HepG2 (cell line): ENCODE results near the gene SOBP. TPM values are rescaled to one million over a fixed set of nuclear protein-coding genes. Genes with fewer than 3 reads are reported as not detected.

Experiments
- ATAC-seq: fragments of 200-7000 bp; cut with Tn5 transposase; 3 replicates; pipeline ENCODE4 v1.9.1; 2020; ENCODE audit warnings: mild to moderate bottlenecking, moderate library complexity
- BruUV-seq: library from RNA; stranded (reverse); fragments of 400-500 nt; replicated peaks from 2 replicates; lab custom pipeline; 2021; lab: Mats Ljungman, UMichigan
- CTCF ChIA-PET: fragments of 300-600 bp; formaldehyde crosslinking; extraction: SDS; loops from one replicate; lab custom pipeline; 2021; ENCODE audit warnings: low total read pairs, inconsistent platforms, low intra/inter-chr PET ratio; lab: Yijun Ruan, JAX
- POLR2A ChIA-PET: fragments of 350-600 bp; sonication (Branson Sonifier 250); formaldehyde crosslinking; loops from one replicate; lab custom pipeline; 2020; ENCODE audit warnings: antibody characterized with exemption, inconsistent platforms; lab: Yijun Ruan, JAX
- DNase-seq: peaks from one replicate; pipeline ENCODE4 v3.0.0-alpha.2; 2015; ENCODE audit warnings: low spot score
- FAIRE-seq: peaks from 3 replicates; lab custom pipeline; 2011; peaks lifted over from hg19 to GRCh38; lab: Jason Lieb, UNC
- H2AFZ ChIP-seq: one replicate; pipeline ENCODE4 v1.6.1; 2011; ENCODE audit warnings: low read length, inconsistent platforms
- H3K27ac ChIP-seq: fragments of 300-600 bp; 3 replicates; pipeline ENCODE4 v1.8.0; 2011; ENCODE audit warnings: mixed run types, mild to moderate bottlenecking, mixed read lengths, low read length, inconsistent platforms; ENCODE audit not compliant: insufficient read depth; ENCODE audit errors: extremely low read length
- H3K27me3 ChIP-seq, 2 experiments: fragments of 200-600 bp in 1 of 2; 2 replicates in 1 of 2; 3 replicates in 1 of 2; pipeline versions ENCODE4 v1.6.0 to v1.8.0; 2011; ENCODE audit warnings: low read length in 2 of 2, mild to moderate bottlenecking in 2 of 2, moderate library complexity in 2 of 2, inconsistent platforms in 1 of 2; ENCODE audit not compliant: insufficient read depth in 2 of 2, control insufficient read depth in 1 of 2
- H3K36me3 ChIP-seq, 2 experiments: fragments of 200-600 bp in 1 of 2; replicated peaks in 1 of 2; 2 replicates in 1 of 2; 3 replicates in 1 of 2; pipeline versions ENCODE4 v1.5.1 to v1.8.0; 2011; ENCODE audit warnings: low read length in 2 of 2, inconsistent platforms in 1 of 2; ENCODE audit not compliant: insufficient read depth in 2 of 2, control insufficient read depth in 1 of 2
- H3K4me1 ChIP-seq: 2 replicates; pipeline ENCODE4 v1.5.1; 2012; ENCODE audit warnings: low read length, inconsistent platforms; ENCODE audit not compliant: insufficient read depth
- H3K4me2 ChIP-seq: 2 replicates; pipeline ENCODE4 v1.6.0; 2011; ENCODE audit warnings: low read depth, low read length, inconsistent platforms
- H3K4me3 ChIP-seq, 3 experiments: fragments of 200-600 bp in 1 of 3; sonication (generic), shearing (Covaris generic) in 1 of 3; replicated peaks in 1 of 3; 2 replicates each; pipeline ENCODE4 v1.5.1; 2011 to 2016; ENCODE audit warnings: low read length in 3 of 3, inconsistent platforms in 2 of 3, low read depth in 2 of 3, mild to moderate bottlenecking in 2 of 3, control low read depth in 1 of 3, mixed read lengths in 1 of 3; ENCODE audit not compliant: insufficient read depth in 1 of 3
- H3K79me2 ChIP-seq: one replicate; pipeline ENCODE4 v1.6.1; 2011; ENCODE audit warnings: low read length, inconsistent platforms; ENCODE audit not compliant: insufficient read depth
- H3K9ac ChIP-seq: 2 replicates; pipeline ENCODE4 v1.6.0; 2011; ENCODE audit warnings: mild to moderate bottlenecking, low read depth, low read length, inconsistent platforms; ENCODE audit not compliant: insufficient read depth
- H3K9me3 ChIP-seq: 2 replicates; pipeline ENCODE4 v1.5.1; 2012; ENCODE audit warnings: mild to moderate bottlenecking, low read length
- H4K20me1 ChIP-seq: 2 replicates; pipeline ENCODE4 v1.6.0; 2011; ENCODE audit warnings: inconsistent platforms, mild to moderate bottlenecking, low read length, moderate library complexity; ENCODE audit not compliant: insufficient read depth
- ETV5 ChIP-seq: IDR thresholded peaks from 2 replicates; pipeline ENCODE4 v1.6.1; 2018; ENCODE audit warnings: missing biosample characterization, missing genetic modification reagents, inconsistent platforms, borderline replicate concordance
- GFI1 ChIP-seq: sonication (generic); formaldehyde crosslinking; IDR thresholded peaks from 2 replicates; pipeline ENCODE4 v1.5.0; 2020; ENCODE audit warnings: missing genetic modification reagents, mild to moderate bottlenecking, borderline replicate concordance
- HNRNPL ChIP-seq: fragments of 200-400 bp; formaldehyde crosslinking; IDR thresholded peaks from 2 replicates; pipeline ENCODE4 v1.6.1; 2017; ENCODE audit warnings: mild to moderate bottlenecking, low read depth, low read length
- HOXD1 ChIP-seq: sonication (generic); formaldehyde crosslinking; IDR thresholded peaks from 2 replicates; pipeline ENCODE4 v1.5.0; 2020; ENCODE audit warnings: missing genetic modification reagents
- NFE2 ChIP-seq: sonication (generic); formaldehyde crosslinking; IDR thresholded peaks from 2 replicates; pipeline ENCODE4 v1.4.0; 2020; ENCODE audit warnings: missing genetic modification reagents
- RAD21 ChIP-seq: fragments of 450-650 bp; formaldehyde crosslinking; IDR thresholded peaks from 2 replicates; pipeline ENCODE4 v1.5.0; 2020; ENCODE audit warnings: mild to moderate bottlenecking
- RFX5 ChIP-seq: IDR thresholded peaks from 2 replicates; pipeline ENCODE4 v1.6.1; 2011; ENCODE audit warnings: low read depth, low read length, improper control_type of control experiment
- RNF2 ChIP-seq: fragments of 450-650 bp; conservative IDR thresholded peaks from 2 replicates; pipeline ENCODE4 v1.6.1; 2016; ENCODE audit warnings: low read depth
- RXRB ChIP-seq: IDR thresholded peaks from 2 replicates; pipeline ENCODE4 v1.6.1; 2016; ENCODE audit warnings: borderline replicate concordance, missing genetic modification reagents, missing compliant biosample characterization
- SMYD3 ChIP-seq: sonication (generic); formaldehyde crosslinking; IDR thresholded peaks from 2 replicates; pipeline ENCODE4 v1.8.1; 2023; ENCODE audit warnings: mild to moderate bottlenecking, missing genetic modification reagents
- SRSF1 ChIP-seq: fragments of 200-400 bp; formaldehyde crosslinking; optimal IDR thresholded peaks from 2 replicates; pipeline ENCODE3; 2017; ENCODE audit warnings: mild to moderate bottlenecking, low read depth, low read length, moderate library complexity
- TBL1XR1 ChIP-seq: fragments of 150-350 bp; IDR thresholded peaks from 2 replicates; pipeline ENCODE4 v1.6.1; 2014; ENCODE audit warnings: borderline replicate concordance, low read length; ENCODE audit not compliant: partially characterized antibody
- TFE3 ChIP-seq: IDR thresholded peaks from 2 replicates; pipeline ENCODE4 v1.6.1; 2016
- THAP11 ChIP-seq: IDR thresholded peaks from 2 replicates; pipeline ENCODE4 v1.6.1; 2016; ENCODE audit warnings: missing biosample characterization, missing genetic modification reagents
- TSC22D2 ChIP-seq: sonication (generic); formaldehyde crosslinking; IDR thresholded peaks from 2 replicates; pipeline ENCODE4 v1.5.1; 2020; ENCODE audit warnings: missing genetic modification reagents, mild to moderate bottlenecking, borderline replicate concordance
- ZNF101 ChIP-seq: sonication (generic); formaldehyde crosslinking; IDR thresholded peaks from 2 replicates; pipeline ENCODE4 v1.4.0; 2020; ENCODE audit warnings: mild to moderate bottlenecking, low read depth, missing genetic modification reagents, borderline replicate concordance
- ZNF256 ChIP-seq: sonication (generic); formaldehyde crosslinking; conservative IDR thresholded peaks from 2 replicates; pipeline ENCODE4 v1.4.0; 2020; ENCODE audit warnings: missing genetic modification reagents
- ZNF512B ChIP-seq: sonication (generic); formaldehyde crosslinking; IDR thresholded peaks from 2 replicates; pipeline ENCODE4 v1.5.1; 2020; ENCODE audit warnings: missing genetic modification reagents, mild to moderate bottlenecking, borderline replicate concordance
- ZNF782 ChIP-seq: sonication (generic); formaldehyde crosslinking; IDR thresholded peaks from 2 replicates; pipeline ENCODE4 v1.4.0; 2020; ENCODE audit warnings: missing genetic modification reagents, mild to moderate bottlenecking, borderline replicate concordance
- ZNF850 ChIP-seq: sonication (generic); formaldehyde crosslinking; conservative IDR thresholded peaks from 2 replicates; pipeline ENCODE4 v1.9.0; 2021; ENCODE audit warnings: mild to moderate bottlenecking, missing genetic modification reagents
- ZSCAN22 ChIP-seq: sonication (generic); formaldehyde crosslinking; IDR thresholded peaks from 2 replicates; pipeline ENCODE4 v1.4.0; 2020; ENCODE audit warnings: mild to moderate bottlenecking, missing genetic modification reagents
- WGBS: methylation state at CpG from one replicate; pipeline ENCODE4 v1.1.6; 2017; ENCODE audit warnings: low lambda C conversion rate; 5-methylcytosine and 5-hydroxymethylcytosine counted together
- in situ Hi-C: cut with HindIII; loops from 2 replicates; pipeline ENCODE4 v1.10.0; 2017; ENCODE audit warnings: low pct_unique_long_range_greater_than_20kb; ENCODE audit not compliant: extremely low pct_ligation_motif_present
- intact Hi-C: fragments of 100-400 bp; cut with micrococcal nuclease; formaldehyde crosslinking; loops from one replicate; pipeline ENCODE4 v1.10.0; 2022; ENCODE audit not compliant: unreplicated experiment
- polyA plus RNA-seq, 8 experiments: library from polyadenylated mRNA; depleted of rRNA in 3 of 8; stranded (reverse) in 7 of 8; unstranded in 1 of 8; fragments of >200 nt; fragmentation: Illumina TruSeq in 4 of 8; extraction: Trizol in 4 of 8; gene quantifications; 2 replicates each; pipeline versions ENCODE4 v1.2.1 to v1.2.3, GENCODE V29; 2011 to 2016; ENCODE audit warnings: low read depth in 4 of 8, missing spikeins in 1 of 8, mixed read lengths in 1 of 8; ENCODE audit not compliant: insufficient read depth in 1 of 8
- total RNA-seq, 5 experiments: library from RNA; depleted of rRNA; stranded (reverse); fragments of >200 nt; fragmentation: Illumina TruSeq; extraction: Trizol; gene quantifications; 2 replicates each; pipeline ENCODE4 v1.2.3, GENCODE V29; 2016; ENCODE audit warnings: low read depth in 1 of 5

SOBP gene
- total and polyA plus RNA-seq, 2 of the 13 experiments (the other 11 are each of a cell fraction or from before 2014, with no cell fraction given), result 1.5 to 6.9 TPM

GRCh38 chr6:107629548-107630129 lies 139.7 kb downstream of the SOBP start (continued):
- TF ChIP-seq ZNF512B (CRISPR knock-in tag), result no peak
- no peak for TF ChIP-seq ETV5 (CRISPR knock-in tag)

GRCh38 chr6:107630348-107630977 lies 140.5 kb downstream of the SOBP start:
- BruUV-seq, result no TSS peak
- in situ Hi-C loops, result no loop called here
- H3K27ac ChIP-seq, result no peak overlapping the region
- no peak for ATAC-seq
- H2AFZ ChIP-seq, result no peak overlapping the region
- H3K4me1 ChIP-seq, result no peaks in the 10 kb centered on the region
- H3K9me3 ChIP-seq, result no peaks in the 10 kb centered on the region
- POLR2A ChIA-PET, result no interaction called here
- H3K4me2 ChIP-seq, result no peak overlapping the region
- peaks cover 5 to 9% of the 10 kb centered on the region in 2 experiments for H3K36me3 ChIP-seq
- CTCF ChIA-PET, result no interaction called here
- intact Hi-C loops, result no loop called here
- H3K27me3 ChIP-seq, result no peaks in the 10 kb centered on the region
- DNase-seq, result no peak
- H3K79me2 ChIP-seq, result no peaks in the 10 kb centered on the region
- no peak overlapping the region for H3K4me3 ChIP-seq
- H4K20me1 ChIP-seq, result no peaks in the 10 kb centered on the region
- 92% methylated on average over 4 of the region's 4 CpGs for WGBS
- H3K9ac ChIP-seq, result no peak overlapping the region
- FAIRE-seq, result no peak
- no peak for TF ChIP-seq NFE2 (CRISPR knock-in tag)
- TF ChIP-seq HNRNPL, result no peak
- TF ChIP-seq RXRB (CRISPR knock-in tag), result no peak
- TF ChIP-seq ZNF256 (CRISPR knock-in tag), result no peak
- TF ChIP-seq GFI1 (CRISPR knock-in tag), result no peak
- no peak for TF ChIP-seq TFE3 (CRISPR knock-in tag)
- TF ChIP-seq RAD21 (CRISPR knock-in tag), result no peak
- TF ChIP-seq ZNF101 (CRISPR knock-in tag), result no peak
- TF ChIP-seq HOXD1 (CRISPR knock-in tag), result no peak
- TF ChIP-seq ZNF850, result no peak
- TF ChIP-seq RFX5, result no peak
- no peak for TF ChIP-seq SMYD3
- TF ChIP-seq ZNF782 (CRISPR knock-in tag), result no peak
- TF ChIP-seq ZSCAN22 (CRISPR knock-in tag), result no peak
- TF ChIP-seq TBL1XR1, result no peak
- TF ChIP-seq SRSF1, result no peak
- no peak for TF ChIP-seq RNF2
- no peak for TF ChIP-seq TSC22D2 (CRISPR knock-in tag)
- TF ChIP-seq THAP11 (CRISPR knock-in tag), result no peak
